ENCODE data around the gene CD68. TPM values are rescaled to one million over a fixed set of nuclear protein-coding genes. Genes with fewer than 3 reads are reported as not detected.

The CD68 gene
- total RNA-seq, 1 experiment from 2014 or later, result 1.6 TPM

DNA sequence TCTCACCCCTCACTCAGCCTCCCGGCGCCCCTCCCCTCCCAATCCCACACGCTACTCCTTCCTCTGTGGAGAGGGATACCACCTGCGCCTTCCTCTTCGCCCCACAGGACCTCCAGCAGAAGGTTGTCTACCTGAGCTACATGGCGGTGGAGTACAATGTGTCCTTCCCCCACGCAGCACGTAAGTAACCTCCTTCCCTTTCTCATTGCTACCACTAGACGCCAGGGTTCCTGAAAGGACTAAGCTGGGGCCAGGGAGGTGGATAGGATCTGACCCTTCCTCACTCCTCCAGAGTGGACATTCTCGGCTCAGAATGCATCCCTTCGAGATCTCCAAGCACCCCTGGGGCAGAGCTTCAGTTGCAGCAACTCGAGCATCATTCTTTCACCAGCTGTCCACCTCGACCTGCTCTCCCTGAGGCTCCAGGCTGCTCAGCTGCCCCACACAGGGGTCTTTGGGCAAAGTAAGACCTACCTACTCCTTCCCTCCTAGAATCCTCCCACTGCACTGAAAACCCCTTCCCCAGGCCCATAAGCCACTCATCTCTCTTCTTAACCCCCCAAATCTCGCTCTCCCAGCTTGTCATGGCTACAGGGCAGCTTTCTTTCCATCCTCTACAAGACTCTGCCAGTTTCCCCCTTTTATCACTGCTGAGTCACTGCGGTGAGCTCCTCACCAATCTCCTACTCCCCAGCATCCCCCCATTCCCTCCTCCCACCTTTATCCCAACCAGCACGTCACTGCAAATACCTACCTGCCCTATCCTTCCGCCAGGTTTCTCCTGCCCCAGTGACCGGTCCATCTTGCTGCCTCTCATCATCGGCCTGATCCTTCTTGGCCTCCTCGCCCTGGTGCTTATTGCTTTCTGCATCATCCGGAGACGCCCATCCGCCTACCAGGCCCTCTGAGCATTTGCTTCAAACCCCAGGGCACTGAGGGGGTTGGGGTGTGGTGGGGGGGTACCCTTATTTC, 1.5 kb downstream of the CD68 start:
- ChIA-PET POLR2A (no interaction called here), CTCF (no interaction called here)
- H3K4me1 ChIP-seq, result peaks cover 10% of the 10 kb centered on the region
- no peak overlapping the region for H3K4me3 ChIP-seq (ENCODE audit: low read depth, low read length)
- H3K27me3 Mint-ChIP-seq (ENCODE audit: insufficient read depth, unreplicated experiment), result no peaks in the 10 kb centered on the region
- H3K36me3 ChIP-seq (ENCODE audit: control insufficient read depth, insufficient read depth, low read length), result no peaks in the 10 kb centered on the region; the same call in 1 of the 2 replicates
- H3K9me3 ChIP-seq, result no peaks in the 10 kb centered on the region
- H3K36me3 Mint-ChIP-seq (ENCODE audit: insufficient read depth, unreplicated experiment), result peaks cover 76% of the 10 kb centered on the region
- H3K27ac Mint-ChIP-seq (ENCODE audit: unreplicated experiment), result peak overlapping the region; percentile 85
- DNase-seq, result no peak
- no peaks in the 10 kb centered on the region for H3K27me3 ChIP-seq (replicated peaks; ENCODE audit: control insufficient read depth, insufficient read depth, low read length)
- peaks cover 25% of the 10 kb centered on the region for H3K4me1 Mint-ChIP-seq (ENCODE audit: low read depth, unreplicated experiment)
- BruUV-seq (replicated peaks), result no TSS peak
- peak overlapping the region; percentile 96 for H3K4me3 Mint-ChIP-seq (ENCODE audit: unreplicated experiment)
- TF ChIP-seq, protein P1, sequence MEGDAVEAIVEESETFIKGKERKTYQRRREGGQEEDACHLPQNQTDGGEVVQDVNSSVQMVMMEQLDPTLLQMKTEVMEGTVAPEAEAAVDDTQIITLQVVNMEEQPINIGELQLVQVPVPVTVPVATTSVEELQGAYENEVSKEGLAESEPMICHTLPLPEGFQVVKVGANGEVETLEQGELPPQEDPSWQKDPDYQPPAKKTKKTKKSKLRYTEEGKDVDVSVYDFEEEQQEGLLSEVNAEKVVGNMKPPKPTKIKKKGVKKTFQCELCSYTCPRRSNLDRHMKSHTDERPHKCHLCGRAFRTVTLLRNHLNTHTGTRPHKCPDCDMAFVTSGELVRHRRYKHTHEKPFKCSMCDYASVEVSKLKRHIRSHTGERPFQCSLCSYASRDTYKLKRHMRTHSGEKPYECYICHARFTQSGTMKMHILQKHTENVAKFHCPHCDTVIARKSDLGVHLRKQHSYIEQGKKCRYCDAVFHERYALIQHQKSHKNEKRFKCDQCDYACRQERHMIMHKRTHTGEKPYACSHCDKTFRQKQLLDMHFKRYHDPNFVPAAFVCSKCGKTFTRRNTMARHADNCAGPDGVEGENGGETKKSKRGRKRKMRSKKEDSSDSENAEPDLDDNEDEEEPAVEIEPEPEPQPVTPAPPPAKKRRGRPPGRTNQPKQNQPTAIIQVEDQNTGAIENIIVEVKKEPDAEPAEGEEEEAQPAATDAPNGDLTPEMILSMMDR (IDR thresholded peaks at IDR 0.05; ENCODE audit: insufficient read depth in 1 of 2, low read depth in 1 of 2, low read length in 1 of 2, severe bottlenecking in 1 of 2, unreplicated experiment in 1 of 2), result no peak
- intact Hi-C loops (cut with micrococcal nuclease; ENCODE audit: unreplicated experiment), result no loop called here
- H3K9me3 Mint-ChIP-seq (ENCODE audit: unreplicated experiment), result no peaks in the 10 kb centered on the region

DNA sequence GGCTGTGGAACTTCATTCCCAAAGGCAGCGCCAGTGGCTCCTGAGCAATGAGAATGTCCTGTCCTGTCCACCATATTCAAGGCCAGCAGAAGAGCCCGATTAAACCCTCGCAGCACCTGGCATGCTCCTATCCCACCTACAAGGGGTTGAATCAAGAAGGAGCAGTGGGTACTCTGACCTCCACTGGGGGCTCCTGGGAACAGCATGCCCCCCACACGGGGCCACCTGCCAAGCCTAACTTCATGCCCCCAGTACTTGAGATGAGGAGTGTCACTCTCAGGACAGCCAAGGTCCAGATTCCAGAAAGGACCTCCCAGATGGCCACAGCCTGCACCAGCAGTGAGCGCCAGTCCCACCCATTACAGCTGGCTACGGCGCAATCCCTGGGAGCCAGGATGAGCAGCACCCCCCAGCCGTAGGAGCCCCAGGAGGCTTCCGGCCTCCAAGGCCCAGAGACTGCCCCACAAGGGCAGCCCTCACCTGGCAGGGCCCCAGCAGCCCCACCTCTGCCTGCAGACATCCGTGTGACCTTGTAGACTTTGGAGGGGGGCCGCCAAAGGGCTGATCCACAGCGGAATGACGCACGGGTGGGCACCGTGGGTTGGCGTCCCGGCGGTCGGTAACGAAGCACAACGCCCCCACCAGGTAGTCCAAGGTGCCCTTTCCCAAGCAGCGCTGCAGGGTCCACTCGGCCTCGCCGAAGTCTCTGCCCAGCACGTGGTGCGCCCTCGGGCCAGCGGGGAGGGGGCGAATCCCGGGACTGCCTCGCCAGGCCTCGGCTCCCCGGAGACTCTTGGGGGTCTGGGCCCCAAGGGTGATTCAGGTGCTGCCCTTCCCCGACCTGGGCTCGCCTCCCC, 3.2 kb downstream of the CD68 start:
- ChIA-PET CTCF (interaction anchor here (1.3 kb wide), 1 partner anchor 44 kb away, joined by 3 read pairs; no protein-coding TSS in a partner anchor), POLR2A (interaction anchor here (0.7 to 1.4 kb wide), 2 partner anchors 21 to 105 kb away, joined by 3 to 16 read pairs; partner anchors contain the start of genes TP53 and WRAP53)
- no TSS peak for BruUV-seq (replicated peaks)
- Histone ChIP-seq H3K9me3 (no peaks in the 10 kb centered on the region), H3K36me3 (ENCODE audit: control insufficient read depth, insufficient read depth, low read length) (no peaks in the 10 kb centered on the region; the same call in 1 of the 2 replicates), H3K27me3 (replicated peaks; ENCODE audit: control insufficient read depth, insufficient read depth, low read length) (no peaks in the 10 kb centered on the region), H3K4me1 (peaks cover 10% of the 10 kb centered on the region), H3K4me3 (ENCODE audit: low read depth, low read length) (peak overlapping the region; percentile 59)
- peak overlapping the region; percentile 96 for H3K4me3 Mint-ChIP-seq (ENCODE audit: unreplicated experiment)
- H3K27me3 Mint-ChIP-seq (ENCODE audit: insufficient read depth, unreplicated experiment), result no peaks in the 10 kb centered on the region
- H3K36me3 Mint-ChIP-seq (ENCODE audit: insufficient read depth, unreplicated experiment), result peaks cover 65% of the 10 kb centered on the region
- intact Hi-C loops (cut with micrococcal nuclease; ENCODE audit: unreplicated experiment), result loop anchor here (2.0 kb wide), 1 partner anchor 106 kb away; the partner anchor contains the start of gene WRAP53
- peak; percentile 38 to 40 for DNase-seq
- peaks cover 25% of the 10 kb centered on the region for H3K4me1 Mint-ChIP-seq (ENCODE audit: low read depth, unreplicated experiment)
- TF ChIP-seq, protein P1 (IDR thresholded peaks at IDR 0.05; ENCODE audit: insufficient read depth in 1 of 2, low read depth in 1 of 2, low read length in 1 of 2, severe bottlenecking in 1 of 2, unreplicated experiment in 1 of 2), result no peak
- H3K27ac Mint-ChIP-seq (ENCODE audit: unreplicated experiment), result peak overlapping the region; percentile 100
- H3K9me3 Mint-ChIP-seq (ENCODE audit: unreplicated experiment), result no peaks in the 10 kb centered on the region
